Measurements from ENCODE around the gene ELSPBP1.

- no peak for TF ChIP-seq POLR2A (IDR thresholded peaks at IDR 0.05; ENCODE audit: low read length)
- TF ChIP-seq GATA1 (IDR thresholded peaks at IDR 0.05; ENCODE audit: low read depth, low read length) = no peak
These were observed 4.4 kb downstream of the ELSPBP1 start for GRCh38 chr19:47998800-47999199.
